ENCODE results near the gene PCSK6.

PCSK6 gene

DNA sequence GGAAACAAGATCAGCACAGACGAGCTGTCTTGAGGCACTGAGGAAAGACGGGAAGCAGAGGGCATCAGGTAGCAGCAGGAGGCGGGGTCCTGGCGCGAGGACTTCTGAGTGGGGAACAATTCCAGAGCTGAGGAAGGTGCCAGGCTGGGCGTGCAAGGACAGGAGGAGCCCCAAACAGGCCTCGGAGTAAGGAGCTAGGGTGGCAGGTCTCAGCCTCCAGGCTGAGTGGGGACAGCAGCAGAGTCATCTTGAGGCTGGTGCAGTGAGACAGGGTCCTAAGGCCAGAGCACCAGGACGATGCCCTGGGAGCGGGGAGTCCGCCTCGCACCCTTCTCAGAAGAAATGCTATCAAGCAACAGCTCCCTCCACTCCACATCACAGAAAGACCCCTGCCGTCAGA lies 78.4 kb downstream of the PCSK6 start:
- Histone ChIP-seq H3K79me2 (ENCODE audit: insufficient read depth, low read length) (no peaks in the 10 kb centered on the region), H3K4me2 (ENCODE audit: insufficient read depth, low read length) (no peak overlapping the region), H3K9me3 (ENCODE audit: insufficient read depth, low read length, severe bottlenecking) (no peaks in the 10 kb centered on the region), H3K4me1 (ENCODE audit: insufficient read depth, low read length) (peaks cover 28% of the 10 kb centered on the region), H4K20me1 (ENCODE audit: insufficient read depth, low read length) (no peaks in the 10 kb centered on the region), H3K36me3 (ENCODE audit: insufficient read depth, low read length) (no peaks in the 10 kb centered on the region; the same call in 1 of the 2 replicates), H3K27me3 (ENCODE audit: insufficient read depth, low read length, poor library complexity) (no peaks in the 10 kb centered on the region), H3K27ac (ENCODE audit: low read length) (no peak overlapping the region), H3K4me3 (ENCODE audit: low read depth in 1 of 2, low read length in 2 of 2) (no peak overlapping the region), H3K9ac (ENCODE audit: low read depth, low read length) (no peak overlapping the region), H2AFZ (ENCODE audit: low read depth, low read length) (no peak overlapping the region)
- ATAC-seq (ENCODE audit: insufficient read depth, low read depth), result no peak
- no peak for DNase-seq
- no peak for TF ChIP-seq EZH2 (IDR thresholded peaks at IDR 0.05; ENCODE audit: borderline replicate concordance, low read depth, low read length, severe bottlenecking)
- TF ChIP-seq, protein P1, sequence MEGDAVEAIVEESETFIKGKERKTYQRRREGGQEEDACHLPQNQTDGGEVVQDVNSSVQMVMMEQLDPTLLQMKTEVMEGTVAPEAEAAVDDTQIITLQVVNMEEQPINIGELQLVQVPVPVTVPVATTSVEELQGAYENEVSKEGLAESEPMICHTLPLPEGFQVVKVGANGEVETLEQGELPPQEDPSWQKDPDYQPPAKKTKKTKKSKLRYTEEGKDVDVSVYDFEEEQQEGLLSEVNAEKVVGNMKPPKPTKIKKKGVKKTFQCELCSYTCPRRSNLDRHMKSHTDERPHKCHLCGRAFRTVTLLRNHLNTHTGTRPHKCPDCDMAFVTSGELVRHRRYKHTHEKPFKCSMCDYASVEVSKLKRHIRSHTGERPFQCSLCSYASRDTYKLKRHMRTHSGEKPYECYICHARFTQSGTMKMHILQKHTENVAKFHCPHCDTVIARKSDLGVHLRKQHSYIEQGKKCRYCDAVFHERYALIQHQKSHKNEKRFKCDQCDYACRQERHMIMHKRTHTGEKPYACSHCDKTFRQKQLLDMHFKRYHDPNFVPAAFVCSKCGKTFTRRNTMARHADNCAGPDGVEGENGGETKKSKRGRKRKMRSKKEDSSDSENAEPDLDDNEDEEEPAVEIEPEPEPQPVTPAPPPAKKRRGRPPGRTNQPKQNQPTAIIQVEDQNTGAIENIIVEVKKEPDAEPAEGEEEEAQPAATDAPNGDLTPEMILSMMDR (IDR thresholded peaks at IDR 0.05; ENCODE audit: borderline replicate concordance, extremely low read depth, low read length, poor library complexity, severe bottlenecking), result no peak

DNA sequence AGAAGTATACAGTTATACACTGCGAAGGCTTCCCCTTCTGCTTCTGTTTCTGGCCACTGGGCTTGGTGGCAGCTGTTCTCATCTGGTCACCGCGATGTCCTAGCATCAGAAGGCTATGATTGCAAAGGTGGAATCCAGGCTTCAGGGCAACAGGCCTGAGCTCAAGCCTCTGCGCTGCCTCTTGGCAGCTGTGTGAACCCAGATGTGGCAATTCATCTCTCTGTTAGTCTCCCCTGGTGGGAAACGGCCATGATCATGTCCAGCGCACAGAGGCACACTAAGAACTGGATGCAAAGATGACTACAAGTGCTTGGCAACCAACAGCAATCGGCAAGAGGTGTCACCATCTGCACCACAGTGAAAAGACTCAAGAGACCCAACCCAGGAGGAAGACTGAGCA lies 78.9 kb downstream of the PCSK6 start:
- H3K79me2 ChIP-seq (ENCODE audit: insufficient read depth, low read length), result no peaks in the 10 kb centered on the region
- no peak overlapping the region for H3K4me2 ChIP-seq (ENCODE audit: insufficient read depth, low read length)
- no peaks in the 10 kb centered on the region for H3K27me3 ChIP-seq (ENCODE audit: insufficient read depth, low read length, poor library complexity)
- peaks cover 30% of the 10 kb centered on the region for H3K4me1 ChIP-seq (ENCODE audit: insufficient read depth, low read length)
- no peak for ATAC-seq (ENCODE audit: insufficient read depth, low read depth)
- H4K20me1 ChIP-seq (ENCODE audit: insufficient read depth, low read length), result no peaks in the 10 kb centered on the region
- TF ChIP-seq, protein P1 (IDR thresholded peaks at IDR 0.05; ENCODE audit: borderline replicate concordance, extremely low read depth, low read length, poor library complexity, severe bottlenecking), result no peak
- TF ChIP-seq EZH2 (IDR thresholded peaks at IDR 0.05; ENCODE audit: borderline replicate concordance, low read depth, low read length, severe bottlenecking), result no peak
- H3K9me3 ChIP-seq (ENCODE audit: insufficient read depth, low read length, severe bottlenecking), result no peaks in the 10 kb centered on the region
- H3K27ac ChIP-seq (ENCODE audit: low read length), result no peak overlapping the region
- no peak overlapping the region for H3K4me3 ChIP-seq (ENCODE audit: low read depth in 1 of 2, low read length in 2 of 2)
- H2AFZ ChIP-seq (ENCODE audit: low read depth, low read length), result no peak overlapping the region
- H3K9ac ChIP-seq (ENCODE audit: low read depth, low read length), result no peak overlapping the region
- no peaks in the 10 kb centered on the region; the same call in 1 of the 2 replicates for H3K36me3 ChIP-seq (ENCODE audit: insufficient read depth, low read length)
- DNase-seq, result no peak

DNA sequence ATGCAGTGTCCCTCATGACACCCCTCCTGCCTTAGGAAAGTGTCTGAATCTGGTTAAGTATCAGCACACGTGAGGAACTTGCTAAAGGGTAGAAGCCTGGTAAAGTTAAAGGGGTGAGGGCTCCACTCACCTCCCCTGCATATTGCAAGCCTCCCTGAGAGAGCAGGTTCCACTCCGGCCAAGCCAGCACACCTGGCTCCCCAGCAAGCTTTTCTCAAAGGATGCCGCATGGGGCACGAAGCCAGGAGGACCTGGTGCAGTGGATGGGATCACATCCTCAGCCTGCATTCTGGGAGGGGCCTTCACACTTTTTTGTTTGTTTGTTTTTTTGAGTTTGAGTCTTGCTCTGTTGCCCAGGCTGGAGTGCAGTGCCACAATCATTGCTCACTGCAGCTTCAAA lies 79.9 kb downstream of the PCSK6 start:
- no peaks in the 10 kb centered on the region for H3K79me2 ChIP-seq (ENCODE audit: insufficient read depth, low read length)
- H4K20me1 ChIP-seq (ENCODE audit: insufficient read depth, low read length), result no peaks in the 10 kb centered on the region
- H3K9ac ChIP-seq (ENCODE audit: low read depth, low read length), result no peak overlapping the region
- TF ChIP-seq, protein P1 (IDR thresholded peaks at IDR 0.05; ENCODE audit: borderline replicate concordance, extremely low read depth, low read length, poor library complexity, severe bottlenecking), result no peak
- ATAC-seq (ENCODE audit: insufficient read depth, low read depth) (no peak), DNase-seq (no peak)
- no peak overlapping the region for H3K4me2 ChIP-seq (ENCODE audit: insufficient read depth, low read length)
- no peaks in the 10 kb centered on the region for H3K9me3 ChIP-seq (ENCODE audit: insufficient read depth, low read length, severe bottlenecking)
- no peak overlapping the region for H3K4me3 ChIP-seq (ENCODE audit: low read depth in 1 of 2, low read length in 2 of 2)
- no peaks in the 10 kb centered on the region for H3K27me3 ChIP-seq (ENCODE audit: insufficient read depth, low read length, poor library complexity)
- H3K36me3 ChIP-seq (ENCODE audit: insufficient read depth, low read length), result no peaks in the 10 kb centered on the region; the same call in 1 of the 2 replicates
- H3K4me1 ChIP-seq (ENCODE audit: insufficient read depth, low read length), result peaks cover 33% of the 10 kb centered on the region
- no peak overlapping the region for H2AFZ ChIP-seq (ENCODE audit: low read depth, low read length)
- H3K27ac ChIP-seq (ENCODE audit: low read length), result no peak overlapping the region
